Activated CD4-positive, alpha-beta T cell treated with anti-CD3 and anti-CD28 coated beads, Interleukin-2, amount 50 U/mL, for 48 hours (primary cell): ENCODE results near the gene CPA1.

Experiments used
- DNase-seq, 2 experiments: peaks; one replicate each; pipeline ENCODE4 v3.0.0-alpha.2; 2020

The CPA1 gene

DNA sequence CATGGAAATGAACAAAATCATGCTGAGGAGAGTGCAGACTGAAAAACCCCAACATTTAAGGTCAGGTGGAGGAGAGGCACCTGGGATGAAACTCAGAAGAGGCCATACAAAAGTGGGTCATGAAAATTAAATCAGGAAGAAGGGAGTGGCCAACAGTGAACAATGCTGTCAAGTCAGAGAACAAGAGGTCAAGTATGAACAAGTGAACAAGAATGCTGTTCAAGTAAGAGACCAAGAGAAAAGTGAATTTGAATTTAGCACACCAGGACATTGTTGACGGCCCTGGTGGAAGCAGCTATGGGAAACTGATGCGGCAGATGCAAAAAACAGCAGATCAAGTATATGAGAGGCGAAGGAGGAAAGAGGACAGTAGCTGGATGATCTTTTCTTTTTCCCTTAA, 52.6 kb downstream of the CPA1 start:
- DNase-seq = no peak

DNA sequence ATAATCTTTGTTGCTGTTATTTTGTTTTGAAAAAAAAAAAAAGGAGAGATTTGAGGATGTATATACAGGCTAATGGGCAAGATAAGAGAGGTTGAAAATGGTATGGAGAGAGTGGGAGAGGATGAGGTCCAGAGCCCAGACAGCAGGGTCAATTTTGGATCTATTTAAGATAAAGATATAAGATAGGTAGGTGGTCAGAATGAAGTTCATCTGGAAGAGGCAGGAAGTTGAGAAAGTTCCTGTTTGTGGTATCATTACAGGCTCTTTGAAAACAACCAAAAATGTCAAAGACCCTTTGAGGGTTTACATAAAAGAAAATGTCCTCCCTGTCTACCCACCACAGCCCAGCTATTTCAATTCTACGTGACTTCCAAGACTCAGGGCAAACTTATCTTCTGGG, 53.0 kb downstream of the CPA1 start:
- DNase-seq = no peak

DNA sequence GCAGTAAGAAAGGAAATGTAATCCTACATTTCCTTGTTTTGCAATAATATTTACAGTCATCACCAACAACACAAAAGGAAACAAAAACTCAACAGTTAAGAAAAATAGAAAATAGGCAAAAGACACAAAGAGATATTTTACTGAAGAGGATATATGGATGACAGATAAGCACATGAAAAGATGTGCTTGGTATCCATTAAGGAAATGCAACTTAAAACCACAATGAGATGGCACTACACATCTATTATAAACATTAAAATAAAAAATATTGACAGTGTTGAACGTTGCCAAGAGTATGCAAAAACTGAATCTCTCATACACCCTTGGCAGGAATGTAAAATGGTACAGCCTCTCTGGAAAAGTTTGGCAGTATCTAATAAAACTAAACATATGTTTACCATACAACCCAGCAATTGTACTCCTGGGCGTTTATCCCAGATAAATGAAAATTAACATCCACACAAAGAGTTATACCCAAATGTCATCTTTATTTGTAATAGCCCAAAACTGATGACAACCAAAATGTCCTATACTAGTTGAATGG, 55.1 kb downstream of the CPA1 start:
- no peak for DNase-seq

DNA sequence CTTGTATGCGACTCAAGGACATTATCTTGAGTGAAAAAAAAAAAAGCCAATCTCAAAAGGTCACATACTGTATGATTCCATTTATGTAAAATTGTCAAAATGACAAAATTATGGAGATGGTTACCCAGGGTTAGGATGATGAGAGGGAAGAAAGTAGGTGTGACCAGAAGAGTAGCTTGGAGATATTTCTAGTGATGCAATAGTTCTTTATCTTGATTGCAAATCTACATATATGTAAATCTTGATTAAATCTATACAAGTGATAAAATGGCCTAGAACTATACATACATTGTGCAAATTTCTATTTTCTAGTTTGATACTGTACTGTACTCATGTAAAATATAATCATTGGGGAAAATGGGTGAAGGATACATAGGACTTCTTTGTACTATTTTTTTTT, 56.0 kb downstream of the CPA1 start:
- DNase-seq = no peak
